HepG2 (cell line): ENCODE results near the gene DZIP1L.
A peak's percentile ranks its signal among the peaks of the same experiment; 100 is the strongest.
"Not testable (repeated sequence)": the region's sequence is repeated elsewhere in the genome, so short reads cannot be mapped to it uniquely, and the experiment has no call there.

ENCODE experiments used
- CCAR2 ChIP-seq: fragments of 200-400 bp; formaldehyde crosslinking; optimal IDR thresholded peaks from 2 replicates; pipeline ENCODE3; 2018; ENCODE audit warnings: low read depth, mild to moderate bottlenecking, low read length, moderate library complexity
- CTCF ChIP-seq: sonication (generic); formaldehyde crosslinking; IDR thresholded peaks from 2 replicates; pipeline ENCODE4 v1.5.0; 2020; ENCODE audit warnings: mild to moderate bottlenecking, missing genetic modification reagents, moderate library complexity
- GABPA ChIP-seq, 2 experiments: IDR thresholded peaks; 2 replicates each; pipeline ENCODE4 v1.6.1; 2011 to 2016; ENCODE audit warnings: low read depth in 2 of 2, low read length in 1 of 2, missing biosample characterization in 1 of 2, missing genetic modification characterization in 1 of 2
- HNRNPL ChIP-seq: fragments of 200-400 bp; formaldehyde crosslinking; IDR thresholded peaks from 2 replicates; pipeline ENCODE4 v1.6.1; 2017; ENCODE audit warnings: mild to moderate bottlenecking, low read depth, low read length
- JUND ChIP-seq: sonication (generic); formaldehyde crosslinking; IDR thresholded peaks from 2 replicates; pipeline ENCODE4 v1.8.0; 2022; ENCODE audit warnings: mild to moderate bottlenecking, missing genetic modification reagents
- MAX ChIP-seq: IDR thresholded peaks from 2 replicates; pipeline ENCODE4 v1.6.1; 2012; ENCODE audit warnings: inconsistent platforms
- MYC ChIP-seq: sonication (generic); formaldehyde crosslinking; IDR thresholded peaks from 2 replicates; pipeline ENCODE4 v1.9.0; 2021; ENCODE audit warnings: missing genetic modification reagents, borderline replicate concordance
- PAXIP1 ChIP-seq: sonication (generic); formaldehyde crosslinking; conservative IDR thresholded peaks from 2 replicates; pipeline ENCODE4 v1.4.0; 2020; ENCODE audit warnings: mild to moderate bottlenecking, missing genetic modification reagents, moderate library complexity
- USF2 ChIP-seq, 2 experiments: sonication (generic) in 1 of 2; formaldehyde crosslinking in 1 of 2; IDR thresholded peaks; 2 replicates each; pipeline versions ENCODE4 v1.5.1 to v1.6.1; 2011 to 2020; ENCODE audit warnings: borderline replicate concordance in 1 of 2, low read depth in 1 of 2, low read length in 1 of 2, mild to moderate bottlenecking in 1 of 2, missing genetic modification reagents in 1 of 2, moderate library complexity in 1 of 2
- ZBTB46 ChIP-seq: sonication (generic); formaldehyde crosslinking; IDR thresholded peaks from 2 replicates; pipeline ENCODE4 v1.4.0; 2020; ENCODE audit warnings: mild to moderate bottlenecking, missing genetic modification reagents, borderline replicate concordance
- ZFX ChIP-seq: sonication (generic); formaldehyde crosslinking; IDR thresholded peaks from 2 replicates; pipeline ENCODE4 v1.4.0; 2020; ENCODE audit warnings: mild to moderate bottlenecking, low read depth, missing genetic modification reagents, moderate library complexity
- ZNF292 ChIP-seq: sonication (generic); formaldehyde crosslinking; IDR thresholded peaks from 2 replicates; pipeline ENCODE4 v1.8.1; 2022; ENCODE audit warnings: mild to moderate bottlenecking, low read depth, missing genetic modification reagents, borderline replicate concordance
- ZNF572 ChIP-seq: sonication (generic); formaldehyde crosslinking; IDR thresholded peaks from 2 replicates; pipeline ENCODE4 v1.5.1; 2020; ENCODE audit warnings: mild to moderate bottlenecking, missing genetic modification reagents
- ZNF782 ChIP-seq: sonication (generic); formaldehyde crosslinking; IDR thresholded peaks from 2 replicates; pipeline ENCODE4 v1.4.0; 2020; ENCODE audit warnings: missing genetic modification reagents, mild to moderate bottlenecking, borderline replicate concordance

- TF ChIP-seq ZBTB46 (CRISPR knock-in tag); PAXIP1 (CRISPR knock-in tag); HNRNPL; ZNF782; USF2 (IDR thresholded peaks at IDR 0.05; ENCODE audit: low read depth, low read length); USF2 (CRISPR knock-in tag; IDR thresholded peaks at IDR 0.05; ENCODE audit: borderline replicate concordance); CCAR2; JUND (CRISPR knock-in tag); ZNF292 (CRISPR knock-in tag); ZFX (CRISPR knock-in tag); MAX; MYC (CRISPR knock-in tag); GABPA (IDR thresholded peaks at IDR 0.05; ENCODE audit: low read depth, low read length); GABPA (CRISPR knock-in tag; IDR thresholded peaks at IDR 0.05; ENCODE audit: low read depth); ZNF572 (CRISPR knock-in tag): not testable (repeated sequence)
- peak; percentile 43 for TF ChIP-seq CTCF (CRISPR knock-in tag)
Measured at GRCh38 chr3:138101351-138101940, 14.0 kb downstream of the DZIP1L start.
